ENCODE results near the gene MAD1L1.

DNA sequence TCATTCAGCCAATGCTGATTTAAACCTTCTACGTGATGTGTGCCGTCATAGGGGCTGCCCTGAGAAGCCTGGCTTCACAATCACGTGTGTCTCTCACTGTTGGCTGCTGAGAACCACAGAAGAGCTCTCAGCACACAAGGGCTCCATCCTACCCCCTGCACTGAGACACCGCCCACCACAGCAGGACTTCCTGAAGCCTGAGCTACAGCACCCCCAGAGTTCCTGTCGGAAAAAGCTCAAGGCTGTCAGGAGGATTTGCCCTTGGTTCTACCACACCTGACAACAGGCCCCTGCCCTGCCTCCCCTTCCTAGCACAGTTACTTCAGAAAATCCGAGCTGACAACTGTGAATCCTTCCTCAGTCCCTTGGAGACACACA lies 191.9 kb downstream of the MAD1L1 start:
- no peak for TF ChIP-seq CTCF (IDR thresholded peaks at IDR 0.05)
- no peak for TF ChIP-seq POLR2A (IDR thresholded peaks at IDR 0.05)
